GM04503 (cell line): ENCODE measurements around the gene DRAM2.
"Not testable (repeated sequence)": the region's sequence is repeated elsewhere in the genome, so short reads cannot be mapped to it uniquely, and the experiment has no call there.

Source experiments
- DNase-seq: peaks from one replicate; pipeline ENCODE4 v3.0.0-alpha.2; 2012; ENCODE audit warnings: low read depth

The DRAM2 gene

GRCh38 chr1:111079329-111079728, 60.6 kb downstream of the DRAM2 start:
- not testable (repeated sequence) for DNase-seq

- DNase-seq, result not testable (repeated sequence)
These were observed 62.6 kb downstream of the DRAM2 start for GRCh38 chr1:111077312-111077711.
